Stimulated activated CD8-positive, alpha-beta memory T cell treated with anti-CD3 and anti-CD28 coated beads, Interleukin-2, amount 100 ng/mL, for 48 hours (primary cell): ENCODE results near the gene BANP.
"Not testable (repeated sequence)": the region's sequence is repeated elsewhere in the genome, so short reads cannot be mapped to it uniquely, and the experiment has no call there.

ENCODE experiments used
- DNase-seq, 2 donors: peaks; one replicate each; pipeline ENCODE4 v3.0.0-alpha.2; 2020; ENCODE audit warnings: low read depth in 2 of 2

The BANP gene

DNA sequence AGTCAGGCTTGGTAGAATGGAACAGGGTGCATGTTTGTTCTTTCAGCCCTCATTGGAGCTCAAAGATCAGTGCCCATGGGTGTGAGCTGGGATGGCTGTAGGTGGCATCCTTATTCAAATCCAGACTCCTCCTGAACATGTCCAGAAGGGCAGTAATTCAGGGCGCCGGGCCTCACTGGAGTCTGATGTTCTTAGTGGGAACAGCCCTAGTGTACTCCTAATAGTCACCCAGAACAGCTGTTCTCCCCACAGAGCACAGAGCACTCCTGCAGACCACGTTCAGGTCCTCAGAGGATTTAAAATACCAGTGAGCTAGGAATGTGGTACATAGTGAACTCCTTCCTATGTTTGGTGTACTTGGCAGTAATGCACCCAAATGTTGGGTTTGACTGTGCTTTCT, 96.2 kb downstream of the BANP start:
- DNase-seq = no peak

DNA sequence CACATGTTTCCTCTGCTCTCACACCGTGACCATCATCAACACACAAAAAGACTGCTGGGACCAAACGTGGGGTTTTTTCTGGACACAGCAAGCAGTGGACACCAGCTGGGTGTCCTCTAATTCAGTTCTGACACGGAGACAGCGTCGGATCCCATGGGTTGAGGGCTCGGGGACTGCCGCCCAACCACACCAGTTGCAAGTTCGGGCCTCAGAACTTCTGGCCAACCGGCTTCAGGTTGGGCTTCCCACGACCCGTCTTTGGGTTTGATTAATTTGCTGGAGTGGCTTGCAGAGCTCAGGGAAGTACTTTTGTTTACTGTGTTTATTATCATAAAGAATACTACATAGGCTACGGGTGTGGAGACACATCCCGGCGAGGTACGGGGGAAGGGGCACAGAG, 97.8 kb downstream of the BANP start:
- DNase-seq = no peak

DNA sequence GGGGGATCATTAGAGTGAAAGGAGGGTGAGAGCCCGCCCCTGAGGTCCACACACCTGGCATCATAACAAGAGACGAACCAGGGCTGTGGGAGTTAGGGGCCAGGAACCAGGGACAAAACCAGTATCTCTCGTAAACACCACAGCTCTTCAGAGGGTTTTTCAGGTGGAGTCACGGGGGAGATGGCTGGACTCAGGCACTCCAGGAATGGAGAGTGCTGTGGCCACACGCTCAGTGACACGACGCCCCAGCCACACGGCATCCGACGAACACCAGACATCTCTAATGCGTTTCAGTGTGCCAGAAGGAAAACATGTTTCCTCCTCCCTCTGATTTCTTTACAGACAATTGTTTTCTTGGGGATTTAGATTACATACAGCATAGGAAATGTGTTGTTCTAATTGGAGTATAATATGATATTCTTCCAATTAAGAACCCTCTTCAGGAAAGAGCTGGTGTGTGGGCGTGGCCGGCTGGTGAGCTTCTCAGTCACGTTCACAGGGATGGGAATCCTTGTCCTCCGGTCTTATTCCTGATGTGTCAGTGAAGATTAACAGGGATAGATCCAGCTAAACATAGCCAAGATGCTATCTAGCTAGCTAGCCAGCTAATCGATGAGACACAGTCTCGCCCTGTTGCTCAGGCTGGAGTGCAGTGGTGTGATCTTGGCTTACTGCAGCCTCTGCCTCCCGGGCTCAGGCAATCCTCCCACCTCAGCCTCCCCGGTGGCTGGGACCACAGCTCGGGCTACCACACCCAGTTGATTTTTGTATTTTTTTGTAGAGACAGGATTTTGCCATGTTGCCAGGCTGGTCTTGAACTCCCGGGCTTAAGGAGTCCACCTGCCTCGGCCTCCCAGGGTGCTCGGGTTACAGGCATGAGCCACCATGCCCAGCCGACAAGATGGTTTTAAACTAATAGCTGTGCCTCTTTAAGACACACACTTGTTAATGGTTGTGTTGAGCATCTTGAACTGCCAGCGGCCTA, 98.6 kb downstream of the BANP start:
- no peak for DNase-seq

DNA sequence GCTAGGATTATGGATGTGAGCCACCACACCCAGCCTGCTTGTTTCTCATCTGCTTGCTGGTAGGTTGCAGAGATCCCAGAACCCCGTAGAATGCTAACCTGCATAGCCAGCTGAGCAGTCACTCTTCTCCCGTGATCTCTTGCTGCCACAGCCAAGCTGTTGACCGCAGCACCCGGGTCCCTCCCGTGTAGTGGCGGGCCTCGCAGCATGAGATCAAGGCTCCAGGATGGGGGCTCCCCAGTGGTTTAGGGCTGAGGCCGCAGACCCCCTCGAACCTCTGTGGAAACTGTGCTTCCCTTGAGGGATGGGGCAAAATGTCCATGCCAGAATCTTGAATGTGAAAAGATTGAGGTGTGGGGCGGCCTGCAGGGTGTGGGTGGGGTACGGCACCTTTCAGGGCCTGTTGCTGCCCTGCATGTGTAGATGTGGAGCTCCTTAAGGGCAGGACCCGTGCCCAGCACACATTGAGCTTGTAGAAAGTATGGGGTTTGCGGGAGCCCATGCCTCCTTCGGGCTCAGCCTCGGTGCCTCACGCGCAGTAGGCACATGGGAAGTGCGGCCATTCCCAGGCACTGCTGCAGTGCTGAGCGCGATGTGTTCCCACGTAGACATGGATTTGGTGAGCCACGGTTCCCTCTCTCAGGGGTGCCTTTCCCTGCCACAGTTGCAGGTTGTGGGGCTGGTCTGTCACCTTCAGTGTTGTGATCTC, 99.9 kb downstream of the BANP start:
- DNase-seq = no peak

DNA sequence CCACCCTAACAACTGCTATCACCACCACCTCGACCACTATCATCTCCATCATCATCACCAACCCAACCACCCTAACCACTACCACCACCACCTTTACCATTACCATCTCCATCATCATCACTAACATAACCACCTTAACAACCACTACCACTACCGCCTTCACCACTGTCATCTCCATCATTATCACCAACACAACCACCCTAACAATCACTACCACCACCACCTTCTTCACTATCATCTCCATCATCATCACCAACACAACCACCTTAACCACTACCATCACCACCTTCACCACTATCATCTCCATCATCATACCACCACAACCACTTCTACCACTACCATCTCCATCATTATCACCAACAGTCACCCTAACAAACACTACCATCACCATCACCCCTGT, 101.4 kb downstream of the BANP start:
- no peak for DNase-seq

DNA sequence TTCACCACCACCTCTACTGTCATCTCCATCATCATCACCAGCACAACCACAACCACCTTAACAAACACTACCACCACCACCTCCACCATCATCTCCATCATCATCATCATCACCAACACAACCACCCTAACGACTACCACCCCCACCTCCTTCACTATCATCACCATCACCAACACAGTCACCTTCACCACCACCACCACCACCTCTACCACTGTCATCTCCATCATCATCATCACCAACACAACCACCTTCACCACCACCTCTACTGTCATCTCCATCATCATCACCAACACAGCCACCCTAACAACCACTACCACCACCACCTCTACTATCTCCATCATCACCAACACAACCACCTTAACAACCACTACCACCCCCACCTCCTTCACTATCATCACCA, 102.2 kb downstream of the BANP start:
- DNase-seq = not testable (repeated sequence)

DNA sequence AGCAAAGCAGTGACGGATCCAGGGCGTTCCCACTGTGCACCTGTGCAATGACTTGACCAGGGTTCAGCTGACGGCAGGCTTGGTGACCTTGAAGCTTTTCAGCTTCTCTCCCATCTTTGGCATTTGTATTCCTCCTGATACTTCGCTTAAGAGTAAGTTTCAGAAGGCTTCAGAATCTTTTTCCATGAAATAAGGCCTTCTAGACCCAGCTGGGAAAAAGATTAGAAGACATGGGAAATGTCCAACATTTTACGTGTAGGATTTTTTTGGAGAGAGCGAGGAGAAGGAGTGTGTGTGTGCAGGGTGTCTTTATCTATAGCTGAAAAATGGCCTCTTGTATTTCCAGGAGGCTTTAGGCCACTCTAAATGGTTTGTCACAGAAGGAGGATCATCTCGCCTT, 104.1 kb downstream of the BANP start:
- no peak for DNase-seq

DNA sequence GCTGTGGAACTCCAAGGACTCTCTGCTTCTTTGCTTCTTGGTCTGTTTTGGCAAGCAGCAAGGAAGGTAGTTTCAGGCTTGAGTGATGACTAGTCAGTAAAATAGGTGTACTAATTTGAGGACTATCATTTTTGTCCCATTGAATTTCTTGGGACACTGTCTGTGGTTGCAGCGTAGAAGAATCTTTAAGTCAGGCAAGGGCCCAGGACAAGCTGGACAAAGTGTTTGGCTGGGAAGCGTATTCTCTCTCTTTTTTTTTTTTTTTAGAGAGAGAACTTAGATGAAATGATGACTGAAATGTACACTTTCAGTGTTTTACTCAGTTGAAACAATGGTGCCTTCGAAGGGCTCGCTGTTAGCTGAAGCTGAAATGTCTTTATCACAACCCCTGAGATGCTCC, 105.0 kb downstream of the BANP start:
- no peak for DNase-seq

DNA sequence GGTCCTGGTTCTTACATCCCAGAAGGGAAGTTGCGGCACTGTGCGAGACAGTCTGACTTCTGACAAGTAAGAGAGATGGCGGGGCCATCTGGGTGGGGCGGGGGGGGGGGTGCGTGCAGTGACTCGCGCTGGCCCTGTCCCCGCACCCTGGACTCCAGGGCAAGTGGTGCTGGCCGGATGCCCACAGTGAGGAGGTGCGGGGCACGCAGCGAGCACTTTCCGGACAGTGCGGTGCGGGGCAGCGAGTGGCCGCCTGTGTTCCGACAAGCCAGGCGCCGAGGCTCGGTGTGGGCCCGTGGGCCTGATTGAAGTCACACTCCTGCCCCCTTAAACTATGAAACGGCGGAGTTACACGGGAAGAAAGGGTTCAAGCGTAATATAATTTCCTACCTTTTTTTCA, 106.4 kb downstream of the BANP start:
- no peak for DNase-seq

DNA sequence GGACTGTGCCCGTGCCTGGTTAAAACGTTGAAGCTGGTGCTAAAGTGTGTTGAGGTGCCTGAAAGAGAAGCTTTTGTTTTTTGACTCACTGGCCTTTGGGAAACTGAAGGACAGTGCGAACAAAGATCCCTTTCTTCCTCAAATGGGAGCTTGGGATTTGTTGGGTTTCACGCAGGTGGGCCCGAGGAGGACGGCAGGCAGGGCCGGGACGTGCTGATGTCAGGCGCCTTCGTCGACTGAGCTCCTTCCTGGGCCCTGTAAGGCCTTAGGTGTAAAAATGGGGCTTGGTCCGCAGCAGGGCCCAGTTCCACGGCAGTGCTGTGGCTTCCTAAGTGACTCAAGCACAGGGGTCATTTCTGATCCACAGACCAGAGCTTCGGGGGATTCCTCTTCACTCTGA, 106.9 kb downstream of the BANP start:
- no peak for DNase-seq

DNA sequence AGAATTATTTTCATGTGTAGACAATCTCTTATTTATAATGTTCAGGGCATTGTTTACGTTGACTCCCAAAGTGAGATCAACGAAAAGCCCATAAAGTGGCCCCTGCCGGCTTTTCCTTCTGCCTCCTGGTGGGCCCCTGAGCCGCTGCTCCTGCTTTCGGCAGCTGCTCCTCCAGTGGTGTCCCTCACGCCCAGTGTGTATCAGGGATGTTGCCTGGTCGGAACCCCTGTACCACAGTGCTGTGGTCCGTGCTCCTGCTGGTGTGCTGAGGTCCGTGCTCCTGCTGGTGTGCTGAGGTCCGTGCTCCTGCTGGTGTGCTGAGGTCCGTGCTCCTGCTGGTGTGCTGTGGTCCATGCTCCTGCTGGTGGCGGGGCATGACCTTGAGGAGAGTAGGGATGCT, 107.6 kb downstream of the BANP start:
- DNase-seq = no peak

DNA sequence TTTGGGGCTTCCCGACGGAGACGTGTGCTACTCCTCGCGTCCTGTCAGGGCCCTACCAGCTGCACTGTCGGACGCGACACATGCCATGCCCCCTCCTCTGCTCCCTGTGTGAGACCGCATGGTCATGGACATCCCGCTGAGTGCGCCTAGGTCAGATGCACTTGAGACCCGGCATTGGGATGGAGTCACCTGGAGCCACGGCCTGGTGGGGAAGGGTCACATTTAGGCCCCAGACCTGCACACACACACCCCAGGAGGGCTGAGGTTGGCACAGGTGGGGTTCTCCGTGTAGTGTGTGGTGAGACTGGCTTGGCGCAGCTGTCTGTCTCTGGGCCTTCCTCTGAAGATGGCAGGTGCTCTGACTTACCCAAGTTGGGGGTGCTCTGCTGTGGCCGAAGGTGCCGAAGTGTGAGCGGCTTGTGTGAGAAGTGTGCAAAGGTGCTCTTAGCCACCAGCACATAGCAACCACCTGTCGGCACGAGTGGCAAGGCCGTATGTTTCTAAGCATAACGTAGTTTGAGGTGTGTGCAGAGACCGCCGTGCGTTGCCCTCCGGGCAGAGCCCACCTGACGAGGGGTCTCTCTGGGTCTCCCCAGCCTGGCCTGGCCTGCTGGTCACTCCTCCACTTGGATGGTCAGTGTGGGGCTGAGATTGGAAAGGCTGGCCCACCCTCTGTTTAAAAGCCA, 108.6 kb downstream of the BANP start:
- no peak for DNase-seq

DNA sequence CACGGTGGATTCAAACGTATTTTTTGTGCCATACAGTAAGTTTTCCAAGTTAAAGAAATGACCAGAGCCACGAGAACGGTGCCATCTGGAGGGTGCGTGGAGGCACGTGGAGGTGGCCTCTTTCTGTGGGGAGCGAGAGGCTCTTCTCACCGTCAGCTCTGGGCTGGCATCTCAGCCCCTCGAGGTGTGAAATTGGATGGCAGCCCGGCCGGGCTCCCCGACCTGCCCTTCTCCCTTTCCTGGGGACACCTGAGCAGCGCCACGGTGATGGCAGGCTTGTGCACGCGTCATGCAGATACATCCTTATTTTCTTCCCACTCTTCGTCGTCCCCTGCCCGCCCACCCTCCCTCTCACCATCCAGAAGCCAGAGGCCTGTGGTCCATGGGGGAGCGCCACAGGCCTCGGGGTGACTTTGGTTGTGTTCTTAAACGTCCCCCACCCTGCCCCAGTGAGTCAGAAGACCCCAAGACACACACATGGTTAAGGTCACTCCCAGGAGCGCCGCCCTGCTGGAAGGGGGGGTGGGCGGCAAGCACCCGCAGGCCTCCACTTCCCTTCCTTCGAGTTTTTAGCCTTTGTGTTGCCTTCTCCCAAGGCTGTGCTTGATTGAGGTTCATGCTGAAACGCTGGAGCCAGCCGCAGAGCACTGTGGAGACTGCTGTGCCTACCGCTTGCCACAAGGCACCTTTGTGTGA, 109.4 kb downstream of the BANP start:
- DNase-seq = no peak

DNA sequence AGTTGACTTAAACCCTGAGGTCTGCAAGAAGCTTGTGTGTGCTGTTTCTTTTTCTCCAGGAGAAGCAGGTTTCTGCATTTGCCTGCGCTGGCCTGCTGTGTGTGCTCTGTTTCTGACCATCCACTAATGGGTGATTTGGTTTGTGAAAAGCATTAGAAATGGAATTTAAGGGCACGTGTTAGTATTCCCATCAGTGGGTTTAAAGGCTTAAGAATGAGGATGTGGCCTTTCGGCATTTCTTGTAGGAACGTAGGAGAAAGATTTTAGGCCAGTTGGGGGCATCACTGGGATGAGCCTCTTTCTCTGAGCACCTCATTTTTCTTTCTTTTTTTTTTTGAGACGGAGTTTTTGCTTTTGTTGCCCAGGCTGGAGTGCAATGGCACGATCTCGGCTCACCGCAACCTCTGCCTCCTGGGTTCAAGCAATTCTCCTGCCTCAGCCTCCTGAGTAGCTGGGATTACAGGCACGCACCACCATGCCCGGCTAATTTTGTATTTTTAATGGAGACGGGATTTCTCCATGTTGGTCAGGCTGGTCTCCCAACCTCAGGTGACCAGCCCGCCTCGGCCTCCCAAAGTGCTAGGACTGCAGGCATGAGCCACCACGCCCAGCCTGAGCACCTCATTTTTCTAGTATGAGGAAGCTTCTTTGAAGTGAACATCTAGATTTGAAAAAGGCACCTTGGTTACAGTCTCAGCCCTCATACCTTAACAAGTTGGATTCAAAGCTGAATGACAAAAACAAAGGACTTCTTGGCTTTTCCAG, 110.3 kb downstream of the BANP start:
- no peak for DNase-seq

DNA sequence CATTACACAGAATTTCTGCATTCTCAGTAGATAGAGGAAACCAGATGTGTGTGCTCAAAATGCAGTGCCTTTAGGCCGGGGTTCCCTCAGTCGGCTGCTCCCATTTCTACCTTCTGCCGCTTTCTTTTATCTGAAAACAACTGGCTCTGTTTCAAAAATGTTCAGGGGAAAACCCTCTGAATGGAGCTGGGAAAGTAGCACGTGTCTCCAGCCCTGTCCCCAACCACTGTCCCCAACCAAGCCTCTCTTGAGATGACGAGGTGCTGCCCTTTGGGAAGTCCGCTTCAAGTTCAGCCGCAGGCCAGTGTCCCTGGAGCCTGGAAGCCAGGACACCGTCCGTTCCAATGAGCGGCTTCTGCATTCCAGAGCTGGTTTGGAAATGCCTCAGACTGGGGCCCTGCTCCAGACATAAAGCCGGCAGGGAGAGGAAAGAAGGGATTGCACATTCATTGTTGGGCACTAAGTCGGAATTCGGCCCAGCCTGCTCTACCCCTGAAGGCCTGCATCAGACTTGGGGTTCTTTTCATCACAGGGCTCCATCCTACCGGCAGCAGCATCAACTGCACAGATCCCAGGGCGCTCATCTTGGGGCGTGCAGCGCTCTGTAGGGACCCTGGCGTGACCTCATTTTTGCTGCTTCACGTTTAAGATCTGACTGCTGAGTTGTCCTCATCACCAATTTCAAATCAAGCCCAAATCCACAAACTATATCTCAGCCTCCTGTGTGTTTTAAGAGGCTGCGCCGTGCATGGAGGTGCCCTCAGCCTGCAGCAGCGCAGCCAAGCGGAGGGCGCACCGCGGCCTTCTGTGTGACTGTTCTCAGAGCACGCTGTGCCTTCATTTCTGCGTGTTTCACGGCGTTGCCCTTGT, 111.3 kb downstream of the BANP start:
- DNase-seq = no peak

DNA sequence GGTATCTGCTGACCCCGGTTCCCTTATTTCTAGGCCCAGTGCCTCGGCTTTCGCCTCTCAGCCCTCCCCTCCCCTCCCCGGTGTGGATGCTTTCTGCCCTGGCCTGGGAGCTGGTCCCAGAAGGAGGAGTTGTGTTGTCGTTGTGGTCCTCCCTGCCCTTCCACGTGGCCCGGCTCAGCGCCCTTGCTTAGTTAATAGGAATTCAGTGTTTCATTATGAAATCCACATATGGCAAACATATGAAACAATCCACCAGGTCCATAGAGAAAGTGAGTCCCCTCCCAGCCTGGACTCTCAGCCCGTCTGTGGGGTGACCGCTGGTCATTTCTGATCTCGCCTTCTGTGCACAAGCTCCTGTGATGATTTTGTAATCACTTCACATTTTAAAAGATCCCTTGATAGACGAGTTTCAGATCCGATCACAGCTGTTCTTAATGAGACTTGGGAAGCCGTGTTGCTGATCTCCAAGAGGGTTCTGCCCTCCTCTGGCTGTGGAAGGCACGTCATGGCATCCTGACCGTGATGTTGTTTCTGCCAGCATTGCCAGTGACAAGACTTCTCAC, 112.1 kb downstream of the BANP start:
- DNase-seq = no peak

DNA sequence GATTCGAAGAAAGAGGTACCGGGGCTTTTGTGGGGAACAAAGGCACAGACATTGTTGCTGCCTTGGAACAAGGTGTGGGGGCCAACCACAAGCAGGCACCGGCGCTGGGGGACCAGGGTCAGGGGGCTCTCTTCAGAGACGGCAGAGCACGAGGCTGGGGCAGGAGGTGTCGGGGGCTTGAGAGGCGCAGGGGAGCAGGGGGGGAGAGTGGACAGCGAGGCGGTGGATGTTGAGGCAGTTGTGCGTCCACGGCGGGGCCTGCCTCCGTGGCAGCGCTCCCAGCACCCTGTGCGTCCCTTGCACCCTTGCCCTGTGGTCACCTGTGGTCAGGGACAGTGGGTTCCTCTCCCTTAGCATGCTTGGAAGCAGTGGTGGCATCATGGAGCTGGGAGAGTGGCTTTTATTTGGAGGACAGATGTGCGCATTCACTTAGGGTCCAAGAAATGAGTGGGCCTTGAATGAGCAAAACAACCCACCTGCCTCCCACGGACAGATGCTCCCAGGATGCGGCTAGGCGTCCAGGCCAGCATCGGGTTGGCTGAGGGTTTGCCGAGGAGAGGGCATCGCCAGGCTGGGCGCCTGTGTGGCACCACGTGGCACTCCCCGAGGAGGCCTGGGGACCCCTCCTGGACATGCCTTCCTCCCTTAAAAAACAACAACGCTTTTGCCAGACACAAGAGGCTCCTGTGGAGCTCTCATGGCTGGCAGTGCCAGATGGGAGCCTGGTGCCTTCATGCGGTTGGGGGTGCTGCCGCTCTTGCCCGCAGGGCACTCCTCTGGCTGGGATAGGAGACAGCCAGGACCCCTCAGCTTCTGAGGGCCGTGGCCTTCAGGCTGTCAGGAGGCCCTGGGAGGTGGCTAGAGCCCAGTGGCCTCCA, 113.0 kb downstream of the BANP start:
- no peak for DNase-seq

DNA sequence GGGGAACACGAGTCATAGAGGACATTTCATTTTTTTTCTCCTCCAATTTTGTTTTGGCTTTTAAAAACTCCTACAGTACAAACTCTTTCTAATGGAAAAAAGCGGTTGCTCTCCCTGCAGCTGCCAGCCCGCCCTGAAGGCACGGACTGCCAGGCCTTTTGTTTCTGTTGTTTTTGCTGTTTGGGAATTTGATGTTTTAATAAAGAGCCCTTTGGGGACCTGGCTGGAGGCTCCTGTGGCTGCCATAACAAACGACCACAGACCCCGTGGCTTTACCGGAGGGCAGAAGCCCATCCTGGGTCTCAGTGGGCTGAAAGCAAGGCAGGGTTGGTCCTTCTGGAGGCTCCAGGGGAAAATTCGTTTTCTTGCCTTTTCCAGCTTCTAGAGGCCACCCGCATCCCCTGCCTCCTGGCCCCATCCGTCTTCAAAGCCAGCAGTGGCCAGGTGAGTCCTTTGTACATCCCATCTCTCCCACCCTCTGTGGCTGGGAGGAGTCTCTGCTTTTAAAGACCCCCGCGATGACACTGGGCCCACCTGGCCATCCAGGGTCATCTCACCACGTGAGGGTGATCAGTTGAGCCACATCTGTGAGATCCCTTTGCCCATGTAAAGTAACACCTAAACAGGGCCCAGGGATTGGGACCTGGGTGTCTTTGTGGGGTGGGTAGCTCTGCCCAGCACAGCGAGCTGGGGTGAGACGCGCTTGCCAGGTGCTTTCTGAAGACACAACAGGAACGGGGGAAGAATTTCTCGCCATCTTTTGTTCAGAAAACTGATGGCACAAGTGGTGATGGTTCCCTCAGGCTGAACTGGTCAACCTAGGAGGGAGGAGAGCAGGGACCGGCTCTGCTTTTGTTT, 113.9 kb downstream of the BANP start:
- no peak for DNase-seq
